Ishikawa (cell line): ENCODE results near the gene MYORG.

Experiments used
- CEBPB ChIP-seq: IDR thresholded peaks from 2 replicates; pipeline ENCODE4 v1.6.1; 2012
- EGR1 ChIP-seq: IDR thresholded peaks from 2 replicates; pipeline ENCODE4 v1.6.1; 2012
- EP300 ChIP-seq: IDR thresholded peaks from 2 replicates; pipeline ENCODE4 v1.6.1; 2012; ENCODE audit warnings: borderline replicate concordance
- FOXM1 ChIP-seq: IDR thresholded peaks from 2 replicates; pipeline ENCODE4 v1.6.1; 2012; ENCODE audit warnings: low read depth, borderline replicate concordance
- NFIC ChIP-seq: IDR thresholded peaks from 2 replicates; pipeline ENCODE4 v1.6.1; 2012
- RAD21 ChIP-seq: IDR thresholded peaks from 2 replicates; pipeline ENCODE4 v1.6.1; 2012; ENCODE audit warnings: low read depth
- TEAD4 ChIP-seq: IDR thresholded peaks from 2 replicates; pipeline ENCODE4 v1.6.1; 2012
- YY1 ChIP-seq: IDR thresholded peaks from 2 replicates; pipeline ENCODE4 v1.6.1; 2012; ENCODE audit warnings: low read depth

DNA sequence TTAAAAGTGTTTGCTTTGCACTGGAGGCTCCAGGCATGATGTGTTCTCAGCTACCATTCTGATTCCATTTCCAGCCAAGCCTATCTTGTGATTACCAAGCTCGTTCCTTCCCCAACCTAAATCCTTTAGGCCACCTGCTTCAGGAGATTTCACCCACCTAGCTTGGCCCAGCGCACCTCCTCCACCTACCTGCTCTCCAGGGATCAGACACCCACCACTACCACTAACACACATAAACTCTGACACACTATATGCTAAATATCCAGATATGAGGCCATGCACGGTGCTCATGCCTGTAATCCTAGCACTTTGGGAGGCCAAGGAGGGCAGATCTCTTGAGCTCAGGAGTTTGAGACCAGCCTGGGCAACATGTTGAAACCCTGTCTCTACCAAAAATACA lies 2.4 kb downstream of the MYORG start:
- TF ChIP-seq YY1, result no peak
- no peak for TF ChIP-seq CEBPB
- no peak for TF ChIP-seq NFIC
- no peak for TF ChIP-seq EP300
- no peak for TF ChIP-seq FOXM1
- no peak for TF ChIP-seq RAD21
- TF ChIP-seq TEAD4, result no peak
- no peak for TF ChIP-seq EGR1
